Rectal smooth muscle tissue (tissue), 1 donor: ENCODE measurements around the gene OR2T34.
"Not testable (repeated sequence)": the region's sequence is repeated elsewhere in the genome, so short reads cannot be mapped to it uniquely, and the experiment has no call there.

ENCODE experiments used
- H3K27ac ChIP-seq: one replicate; pipeline ENCODE4 v1.7.0; 2013; ENCODE audit warnings: low read depth, low read length, inconsistent platforms
- H3K27me3 ChIP-seq: one replicate; pipeline ENCODE4 v1.7.0; 2013; ENCODE audit warnings: low read length; ENCODE audit not compliant: control insufficient read depth, insufficient read depth
- H3K36me3 ChIP-seq: one replicate; pipeline ENCODE4 v1.7.0; 2013; ENCODE audit warnings: low read length; ENCODE audit not compliant: control insufficient read depth, insufficient read depth
- H3K4me1 ChIP-seq: one replicate; pipeline ENCODE4 v1.7.0; 2013; ENCODE audit warnings: low read length; ENCODE audit not compliant: control insufficient read depth, insufficient read depth
- H3K4me3 ChIP-seq: one replicate; pipeline ENCODE4 v1.7.0; 2013; ENCODE audit warnings: low read length
- H3K9ac ChIP-seq: one replicate; pipeline ENCODE4 v1.7.0; 2013; ENCODE audit warnings: low read length

OR2T34 gene

DNA sequence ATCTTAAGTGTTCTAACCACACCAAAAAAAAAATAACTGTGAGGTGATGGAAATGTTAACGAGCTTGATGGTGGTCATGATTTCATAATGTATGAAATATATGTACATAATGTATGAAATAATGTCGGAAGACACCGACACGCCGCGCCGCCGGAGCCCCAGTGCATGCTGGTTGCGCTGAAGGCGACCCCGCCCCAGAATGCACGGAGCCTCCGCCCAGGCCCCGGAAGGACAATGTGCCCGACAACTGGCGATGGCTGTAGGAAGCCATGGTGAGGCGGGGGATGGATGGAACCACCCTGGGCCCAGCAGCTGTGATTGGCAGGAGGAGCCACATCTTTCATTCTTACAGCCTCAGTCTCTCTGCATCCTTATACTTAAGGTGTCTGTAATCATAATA lies 15.5 kb upstream of the OR2T34 start:
- no peak overlapping the region for H3K4me3 ChIP-seq
- no peaks in the 10 kb centered on the region for H3K4me1 ChIP-seq
- no peaks in the 10 kb centered on the region for H3K27me3 ChIP-seq

DNA sequence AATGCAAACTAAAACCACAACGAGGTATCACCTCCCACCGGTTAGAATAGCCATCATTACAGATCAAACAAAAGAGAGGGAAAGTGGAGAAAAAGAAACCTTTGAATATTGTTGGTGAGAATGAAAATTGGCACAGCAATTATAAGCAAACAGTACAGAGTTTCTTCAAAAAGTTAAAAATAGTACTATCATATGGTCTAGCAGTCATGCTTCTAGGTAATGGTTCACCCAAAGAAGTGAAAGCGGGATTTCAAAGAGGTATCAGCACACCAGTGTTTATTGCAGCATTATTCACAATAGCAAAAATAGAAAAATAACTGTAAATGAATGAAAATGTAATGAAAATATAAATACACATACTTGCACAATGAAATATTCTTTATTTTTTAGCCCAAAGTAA lies 14.8 kb upstream of the OR2T34 start:
- no peaks in the 10 kb centered on the region for H3K4me1 ChIP-seq
- H3K4me3 ChIP-seq, result no peak overlapping the region
- no peaks in the 10 kb centered on the region for H3K36me3 ChIP-seq
- no peaks in the 10 kb centered on the region for H3K27me3 ChIP-seq
- no peak overlapping the region for H3K27ac ChIP-seq
- no peak overlapping the region for H3K9ac ChIP-seq

More for the DNA sequence above, 15.5 kb upstream of the OR2T34 start:
- Histone ChIP-seq H3K9ac (no peak overlapping the region), H3K36me3 (no peaks in the 10 kb centered on the region), H3K27ac (no peak overlapping the region)

DNA sequence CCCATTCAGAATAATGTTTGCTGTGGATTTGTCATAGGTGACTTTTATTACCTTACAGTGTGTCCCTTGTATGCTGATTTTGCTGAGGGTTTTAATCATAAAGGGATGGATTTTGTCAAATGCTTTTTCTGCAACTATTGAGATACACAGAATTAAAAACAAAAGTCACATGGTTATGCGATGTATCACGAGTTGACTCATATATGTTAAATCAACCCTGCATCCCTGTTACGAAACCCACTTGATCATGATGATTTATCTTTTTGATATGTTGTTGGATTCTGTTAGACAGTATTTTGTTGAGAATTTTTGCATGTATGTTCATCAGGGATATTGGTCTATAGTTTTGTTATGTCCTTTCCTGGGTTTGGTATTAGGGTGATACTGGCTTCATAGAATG lies 10.7 kb upstream of the OR2T34 start:
- Histone ChIP-seq H3K27ac (no peak overlapping the region), H3K4me1 (no peaks in the 10 kb centered on the region), H3K9ac (no peak overlapping the region), H3K36me3 (no peaks in the 10 kb centered on the region), H3K4me3 (no peak overlapping the region), H3K27me3 (no peaks in the 10 kb centered on the region)

DNA sequence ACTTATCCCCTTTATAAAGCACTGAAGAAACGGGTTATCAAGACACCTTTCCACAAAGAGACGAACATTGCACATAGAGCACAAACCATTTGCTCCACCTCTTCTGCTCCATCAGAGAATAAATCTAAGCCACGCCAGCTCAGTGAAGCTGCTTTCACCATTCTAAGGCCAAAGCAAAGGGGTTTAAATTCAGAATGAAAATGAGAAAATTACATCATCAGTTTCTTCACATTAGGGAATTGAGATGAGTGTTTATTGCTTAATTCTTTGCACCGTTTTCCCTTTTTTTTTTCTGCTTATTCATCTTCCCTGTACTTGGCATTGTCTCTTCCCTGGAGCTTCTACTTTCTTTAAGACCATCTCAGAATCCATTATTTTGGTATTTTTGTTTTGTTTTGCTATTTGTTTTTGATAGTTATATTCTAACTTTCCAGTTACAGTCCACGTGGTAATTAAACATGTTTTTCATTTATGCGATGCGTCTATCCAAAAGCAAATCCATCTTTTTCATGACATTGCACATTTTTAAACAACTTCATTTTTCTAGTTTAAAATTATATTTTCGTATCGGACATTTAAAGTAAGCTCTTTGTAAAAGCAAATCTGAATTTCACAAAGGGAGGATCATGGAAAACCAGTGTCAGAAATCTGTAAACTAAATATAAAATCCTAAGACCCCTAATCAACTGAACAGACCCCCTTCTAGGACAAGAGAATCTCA lies 1.9 kb upstream of the OR2T34 start:
- Histone ChIP-seq H3K9ac (no peak overlapping the region), H3K27me3 (no peaks in the 10 kb centered on the region), H3K4me1 (no peaks in the 10 kb centered on the region)

DNA sequence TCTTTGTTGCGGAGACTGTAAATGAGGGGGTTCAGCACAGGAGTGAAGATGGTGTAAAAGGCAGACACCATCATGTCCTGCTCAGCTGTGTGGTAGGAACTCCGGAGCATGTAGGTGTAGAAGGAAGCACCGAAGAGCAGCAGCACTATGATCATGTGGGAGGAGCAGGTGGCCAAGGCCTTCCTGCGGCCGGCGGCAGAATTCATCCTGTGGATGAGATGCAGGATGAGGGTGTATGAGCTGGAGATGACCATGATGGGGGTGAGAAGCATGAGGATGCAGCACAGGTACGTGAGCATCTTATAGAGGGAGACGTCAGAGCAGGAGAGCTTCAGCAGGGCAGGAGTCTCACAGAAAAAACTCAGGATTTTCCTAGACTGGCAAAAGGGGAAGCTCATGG lies 701 bp downstream of the OR2T34 start:
- H3K9ac ChIP-seq, H3K4me3 ChIP-seq, H3K27ac ChIP-seq, H3K27me3 ChIP-seq, H3K36me3 ChIP-seq, H3K4me1 ChIP-seq: not testable (repeated sequence)

More for the DNA sequence above, 1.9 kb upstream of the OR2T34 start:
- Histone ChIP-seq H3K27ac (no peak overlapping the region), H3K36me3 (no peaks in the 10 kb centered on the region), H3K4me3 (no peak overlapping the region)

DNA sequence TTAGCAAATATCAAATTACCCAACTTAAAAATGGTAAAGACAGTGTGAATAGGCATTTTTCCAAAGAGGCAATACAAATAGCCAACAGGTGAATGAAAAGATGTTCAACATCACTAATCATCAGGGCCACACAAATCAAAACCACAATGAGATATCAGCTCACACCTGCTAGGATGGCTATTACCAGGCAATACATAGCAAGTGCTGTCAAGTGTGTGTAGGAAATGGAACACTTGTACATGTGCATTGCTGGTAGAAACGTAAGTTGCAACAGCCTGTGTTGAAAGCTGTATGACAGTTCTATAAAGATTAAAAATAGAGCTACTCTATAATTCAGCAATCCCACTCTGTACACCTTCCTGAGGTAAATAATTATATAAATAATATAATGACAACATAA lies 2.5 kb downstream of the OR2T34 start:
- not testable (repeated sequence) for H3K27ac ChIP-seq, H3K27me3 ChIP-seq, H3K4me3 ChIP-seq, H3K4me1 ChIP-seq, H3K9ac ChIP-seq, H3K36me3 ChIP-seq

DNA sequence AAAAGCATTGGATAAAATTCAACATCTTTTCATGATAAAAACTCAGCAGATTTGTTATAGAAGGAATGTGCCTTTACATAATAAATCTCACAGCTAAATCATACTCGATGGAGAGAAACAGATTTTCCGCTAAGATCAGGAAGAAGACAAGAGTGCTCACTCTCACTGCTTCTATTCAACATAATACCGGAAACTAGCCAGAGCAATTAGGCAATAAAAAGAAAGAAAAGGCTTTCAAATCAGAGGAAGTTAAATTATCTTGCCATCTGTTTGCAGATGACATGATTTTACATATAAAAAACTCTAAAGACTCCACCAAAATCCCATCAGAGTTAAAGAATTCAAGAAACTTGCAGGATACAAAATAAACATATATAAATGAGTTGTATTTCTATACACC lies 3.7 kb downstream of the OR2T34 start:
- H3K27ac ChIP-seq, H3K4me3 ChIP-seq, H3K4me1 ChIP-seq, H3K9ac ChIP-seq, H3K27me3 ChIP-seq, H3K36me3 ChIP-seq: not testable (repeated sequence)

DNA sequence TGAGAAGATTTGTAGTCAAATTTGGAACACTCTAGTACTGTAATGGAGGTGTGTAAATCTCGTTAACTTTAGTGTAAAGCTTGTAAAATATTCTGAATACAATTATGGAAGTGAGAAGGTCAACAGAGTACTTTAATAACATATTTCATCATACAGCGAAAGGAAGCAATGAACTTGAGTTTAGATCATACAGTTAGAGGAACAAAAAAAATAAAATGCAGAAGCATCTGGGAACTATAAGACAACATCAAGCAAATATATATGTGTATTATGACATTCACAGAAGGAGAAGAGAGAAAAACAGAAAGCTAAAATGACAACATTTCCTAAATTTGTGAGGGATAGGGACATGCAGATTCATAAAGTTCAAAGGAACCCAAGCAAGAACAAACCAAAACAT lies 5.5 kb downstream of the OR2T34 start:
- not testable (repeated sequence) for H3K4me1 ChIP-seq, H3K9ac ChIP-seq, H3K4me3 ChIP-seq, H3K27ac ChIP-seq, H3K27me3 ChIP-seq, H3K36me3 ChIP-seq

DNA sequence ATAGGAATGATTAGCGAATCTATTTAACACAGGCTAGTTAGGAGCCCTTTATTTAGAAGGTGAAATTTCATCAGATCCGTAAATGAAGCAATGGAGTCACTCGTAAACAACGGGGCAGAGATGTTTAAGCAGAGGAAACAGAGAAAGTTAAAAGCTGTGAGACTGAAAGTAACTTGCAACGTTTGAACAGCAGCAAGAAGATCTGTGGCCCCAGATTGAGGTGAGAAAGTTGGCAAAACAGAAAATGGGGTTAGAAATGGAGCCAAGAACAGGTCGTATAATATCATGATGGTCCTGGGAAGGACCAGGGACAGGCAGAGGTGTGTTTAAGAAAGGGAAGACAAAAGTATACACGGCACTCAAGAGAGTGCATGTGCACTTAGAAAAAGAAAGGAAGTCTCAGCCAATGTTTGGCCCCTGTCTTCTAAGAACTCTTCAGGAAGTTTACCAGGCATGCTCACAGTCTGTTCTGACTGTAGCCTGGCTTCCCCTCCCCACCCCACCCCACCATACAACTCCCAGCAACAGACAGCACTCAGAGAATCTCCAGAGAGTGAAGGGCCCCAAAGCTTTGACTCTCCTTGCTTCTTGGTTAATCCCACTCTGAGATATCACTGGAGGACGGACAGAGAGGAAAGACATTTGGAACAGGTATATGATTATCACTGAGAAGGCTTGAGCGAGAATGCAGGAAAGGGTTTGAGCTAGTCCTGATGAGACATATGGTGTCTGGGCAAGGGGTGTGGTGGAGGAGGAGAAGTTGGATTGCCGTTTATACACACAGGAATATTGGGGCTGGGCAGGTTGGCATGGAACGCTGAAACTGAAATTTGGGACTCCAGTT lies 8.8 kb downstream of the OR2T34 start:
- H3K27me3 ChIP-seq, H3K4me3 ChIP-seq, H3K36me3 ChIP-seq, H3K4me1 ChIP-seq, H3K27ac ChIP-seq, H3K9ac ChIP-seq: not testable (repeated sequence)

DNA sequence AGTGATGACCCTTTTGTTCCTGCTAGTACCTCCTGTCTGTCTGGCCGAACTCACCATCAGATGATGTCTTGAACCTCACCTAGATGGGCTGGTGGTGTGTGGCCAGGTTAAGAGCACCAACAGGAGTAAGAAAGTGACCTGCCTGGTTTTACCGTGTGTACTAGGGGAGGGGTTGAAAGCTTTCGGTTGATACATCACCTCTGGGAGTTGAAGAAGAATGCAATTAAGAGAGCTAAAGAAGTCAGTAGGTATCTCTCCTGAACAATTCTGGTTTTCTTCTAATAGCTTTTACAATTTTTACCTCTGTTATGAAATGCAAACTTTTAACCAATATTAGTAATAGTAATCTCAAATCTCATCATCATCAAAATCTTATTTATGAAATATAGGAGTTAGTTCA lies 11.9 kb downstream of the OR2T34 start, which contains the start of gene OR2T29:
Gene OR2T29, minus strand, starts transcription at position 101 of the 400 bp plus-strand sequence. CDS start 3,281 bp downstream, outside the sequence.
- not testable (repeated sequence) for H3K27me3 ChIP-seq, H3K9ac ChIP-seq, H3K36me3 ChIP-seq, H3K4me1 ChIP-seq, H3K27ac ChIP-seq, H3K4me3 ChIP-seq

DNA sequence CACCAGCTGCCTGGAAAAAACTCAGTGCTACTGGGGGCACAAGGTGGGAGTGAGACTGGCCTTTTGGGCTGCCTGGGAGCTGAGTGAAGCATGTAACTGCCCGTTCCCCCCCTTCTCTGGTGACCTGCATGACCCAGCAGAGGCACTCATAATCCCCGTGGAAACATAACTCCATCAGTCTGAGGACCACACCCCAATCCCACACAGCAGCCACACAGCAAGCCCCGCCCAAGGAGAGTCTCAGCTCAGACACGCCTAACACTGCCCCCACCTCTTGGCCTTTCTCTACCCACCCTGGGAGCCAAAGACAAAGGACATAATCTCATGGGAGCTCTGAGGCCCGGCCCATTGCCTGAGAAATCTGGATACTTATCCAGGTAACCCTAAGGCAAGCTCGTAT lies 23.5 kb downstream of the OR2T34 start:
- not testable (repeated sequence) for H3K36me3 ChIP-seq, H3K27ac ChIP-seq, H3K27me3 ChIP-seq, H3K9ac ChIP-seq, H3K4me3 ChIP-seq, H3K4me1 ChIP-seq

DNA sequence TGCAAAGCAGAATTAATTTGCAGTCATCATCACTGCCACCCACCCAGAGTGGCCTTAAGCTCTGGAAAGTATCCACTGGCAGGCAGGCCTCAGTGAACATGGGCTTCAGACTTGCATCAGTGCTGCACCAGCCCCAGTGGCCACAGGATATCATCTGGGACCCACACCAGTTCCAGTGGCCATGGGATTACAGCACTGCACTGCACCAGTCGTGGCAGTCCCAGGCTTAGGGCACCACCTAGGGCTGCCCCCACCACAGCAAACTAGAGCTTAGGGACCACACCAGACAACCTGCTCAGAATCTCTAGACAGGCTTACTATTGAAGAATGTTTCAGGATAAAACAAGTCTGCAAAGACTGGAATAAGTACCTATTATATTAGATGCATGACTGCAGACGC lies 27.2 kb downstream of the OR2T34 start:
- H3K36me3 ChIP-seq, H3K27me3 ChIP-seq, H3K4me1 ChIP-seq, H3K27ac ChIP-seq, H3K9ac ChIP-seq, H3K4me3 ChIP-seq: not testable (repeated sequence)

DNA sequence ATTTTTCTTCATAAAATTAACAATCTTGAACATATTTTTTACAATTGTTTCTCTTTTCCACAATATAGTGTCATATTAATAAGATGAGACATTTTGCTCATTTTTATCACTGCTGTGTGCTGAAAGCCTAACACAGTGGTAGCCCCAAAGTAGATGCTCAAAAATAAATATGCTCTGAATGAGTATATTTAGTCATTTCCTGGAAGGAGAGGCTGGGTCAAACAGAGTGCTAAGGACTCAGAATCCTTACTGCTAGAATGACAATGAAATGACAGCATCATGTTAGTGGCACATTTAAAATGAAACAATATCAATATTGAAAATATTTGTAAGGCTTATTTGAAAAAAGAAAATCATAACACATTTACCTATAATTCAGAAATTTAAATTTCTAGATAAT lies 37.1 kb downstream of the OR2T34 start:
- not testable (repeated sequence) for H3K27ac ChIP-seq, H3K4me1 ChIP-seq, H3K36me3 ChIP-seq, H3K9ac ChIP-seq, H3K27me3 ChIP-seq, H3K4me3 ChIP-seq
